Neural cell (in vitro differentiated cells): Measurements from ENCODE around the gene RASIP1. TPM values are rescaled to one million over a fixed set of nuclear protein-coding genes. Genes with fewer than 3 reads are reported as not detected.
A peak's percentile ranks its signal among the peaks of the same experiment; 100 is the strongest.

ENCODE experiments used
- H2AFZ ChIP-seq: fragments of 200-600, 300-800 bp; sonication (generic), shearing (Covaris generic); 2 replicates; pipeline ENCODE4 v1.6.0; 2014; ENCODE audit warnings: low read depth, mild to moderate bottlenecking, antibody characterized with exemption, low read length, moderate library complexity
- H3F3A ChIP-seq: fragments of 200-600 bp; shearing (Covaris generic); 2 replicates; pipeline ENCODE4 v1.6.1; 2016; ENCODE audit warnings: mild to moderate bottlenecking, moderate library complexity, mixed read lengths, antibody characterized with exemption, low read length; ENCODE audit not compliant: insufficient read depth, poor library complexity, severe bottlenecking
- H3K27ac ChIP-seq: fragments of 200-600, 300-800 bp; sonication (generic), shearing (Covaris generic); 2 replicates; pipeline ENCODE4 v1.5.1; 2014; ENCODE audit warnings: mild to moderate bottlenecking, low read length, moderate library complexity
- H3K27me3 ChIP-seq: fragments of 300-800, 200-600 bp; sonication (generic), shearing (Covaris generic); 2 replicates; pipeline ENCODE4 v1.6.0; 2014; ENCODE audit warnings: mild to moderate bottlenecking, low read depth, low read length, moderate library complexity; ENCODE audit not compliant: insufficient read depth
- H3K36me3 ChIP-seq: fragments of 300-800, 200-600 bp; sonication (generic), shearing (Covaris generic); 2 replicates; pipeline ENCODE4 v1.5.1; 2014; ENCODE audit warnings: mild to moderate bottlenecking, antibody characterized with exemption, low read length, moderate library complexity; ENCODE audit not compliant: insufficient read depth
- H3K4me2 ChIP-seq: fragments of 300-800, 200-600 bp; sonication (generic), shearing (Covaris generic); 2 replicates; pipeline ENCODE4 v1.6.0; 2014; ENCODE audit warnings: mild to moderate bottlenecking, low read length
- H3K4me3 ChIP-seq: fragments of 300-800, 200-600 bp; sonication (generic), shearing (Covaris generic); 2 replicates; pipeline ENCODE4 v1.5.1; 2014; ENCODE audit warnings: mild to moderate bottlenecking, low read length, moderate library complexity
- H3K79me2 ChIP-seq: fragments of 200-600 bp; shearing (Covaris generic); replicated peaks from 2 replicates; pipeline ENCODE4 v1.6.0; 2014; ENCODE audit warnings: mild to moderate bottlenecking, low read length, moderate library complexity; ENCODE audit not compliant: insufficient read depth
- H3K9ac ChIP-seq: fragments of 300-800, 200-600 bp; sonication (generic), shearing (Covaris generic); 2 replicates; pipeline ENCODE4 v1.6.1; 2016; ENCODE audit warnings: mild to moderate bottlenecking, low read length, mixed read lengths
- H3K9me2 ChIP-seq: fragments of 200-600 bp; shearing (Covaris generic); 2 replicates; pipeline ENCODE4 v1.6.1; 2016; ENCODE audit warnings: mild to moderate bottlenecking, low read length, mixed read lengths; ENCODE audit not compliant: insufficient read depth
- H3K9me3 ChIP-seq: fragments of 200-600, 300-800 bp; sonication (generic), shearing (Covaris generic); 2 replicates; pipeline ENCODE4 v1.6.1; 2016; ENCODE audit warnings: mild to moderate bottlenecking, mixed run types, low read length, moderate library complexity, mixed read lengths
- H4K20me1 ChIP-seq: fragments of 200-600 bp; shearing (Covaris generic); 2 replicates; pipeline ENCODE4 v1.6.1; 2016; ENCODE audit warnings: mild to moderate bottlenecking, mixed run types; ENCODE audit not compliant: insufficient read depth
- CTCF ChIP-seq: fragments of 450-650 bp; IDR thresholded peaks from 2 replicates; pipeline ENCODE4 v1.5.1; 2014; ENCODE audit warnings: antibody characterized with exemption, mild to moderate bottlenecking, moderate library complexity; ENCODE audit not compliant: poor library complexity, severe bottlenecking
- EP300 ChIP-seq: fragments of 450-650 bp; conservative IDR thresholded peaks from 2 replicates; pipeline ENCODE4 v1.6.1; 2014; ENCODE audit warnings: antibody characterized with exemption, mild to moderate bottlenecking, moderate library complexity; ENCODE audit not compliant: poor library complexity, severe bottlenecking
- EZH2 ChIP-seq: fragments of 200-600, 300-800 bp; shearing (Covaris generic), sonication (generic); IDR thresholded peaks from 2 replicates; pipeline ENCODE4 v1.6.1; 2014; ENCODE audit warnings: antibody characterized with exemption, low read length, borderline replicate concordance, mild to moderate bottlenecking; ENCODE audit not compliant: insufficient read depth, poor library complexity, severe bottlenecking
- MXI1 ChIP-seq: fragments of 450-650 bp; conservative IDR thresholded peaks from 2 replicates; pipeline ENCODE4 v1.6.1; 2014; ENCODE audit warnings: antibody characterized with exemption, mild to moderate bottlenecking; ENCODE audit not compliant: poor library complexity, severe bottlenecking
- POLR2AphosphoS5 ChIP-seq: IDR thresholded peaks from 2 replicates; pipeline ENCODE4 v1.6.1; 2012
- RAD21 ChIP-seq: fragments of 450-650 bp; conservative IDR thresholded peaks from 2 replicates; pipeline ENCODE4 v1.6.1; 2014; ENCODE audit warnings: antibody characterized with exemption, mild to moderate bottlenecking, moderate library complexity
- REST ChIP-seq: IDR thresholded peaks from 2 replicates; pipeline ENCODE4 v1.6.1; 2012; ENCODE audit warnings: borderline replicate concordance
- SMC3 ChIP-seq: fragments of 450-650 bp; conservative IDR thresholded peaks from 2 replicates; pipeline ENCODE4 v1.6.1; 2014; ENCODE audit warnings: antibody characterized with exemption, mild to moderate bottlenecking, moderate library complexity; ENCODE audit not compliant: poor library complexity
- TAF1 ChIP-seq: IDR thresholded peaks from 2 replicates; pipeline ENCODE4 v1.6.1; 2012; ENCODE audit warnings: low read depth
- polyA plus RNA-seq: library from polyadenylated mRNA; depleted of rRNA; stranded (reverse); fragments of >200 nt; gene quantifications from 2 replicates; pipeline ENCODE4 v1.2.3, GENCODE V29; 2014

Gene RASIP1
- polyA plus RNA-seq, 1 donor from 2014 or later: not detected

- no peak overlapping the region for H3K9ac ChIP-seq
Observed at GRCh38 chr19:48724796-48725753, 15.3 kb downstream of the RASIP1 start.

More at GRCh38 chr19:48724796-48725753, 15.3 kb downstream of the RASIP1 start:
- Histone ChIP-seq H2AFZ (peak overlapping the region; percentile 9), H3K79me2 (no peaks in the 10 kb centered on the region), H3F3A (no peaks in the 10 kb centered on the region), H3K27ac (no peak overlapping the region), H3K9me2 (no peaks in the 10 kb centered on the region), H3K36me3 (no peaks in the 10 kb centered on the region), H3K9me3 (no peaks in the 10 kb centered on the region), H4K20me1 (no peaks in the 10 kb centered on the region), H3K4me2 (no peak overlapping the region), H3K4me3 (no peak overlapping the region), H3K27me3 (no peaks in the 10 kb centered on the region)
- TF ChIP-seq SMC3: no peak
- TF ChIP-seq REST: no peak
- TF ChIP-seq EP300: no peak
- TF ChIP-seq CTCF: no peak
- no peak for TF ChIP-seq RAD21
- no peak for TF ChIP-seq POLR2AphosphoS5
- no peak for TF ChIP-seq EZH2
- TF ChIP-seq MXI1: no peak
- no peak for TF ChIP-seq TAF1
